Neural cell (in vitro differentiated cells): Measurements from ENCODE around the gene GPR84. TPM values are rescaled to one million over a fixed set of nuclear protein-coding genes. Genes with fewer than 3 reads are reported as not detected.

ENCODE experiments used
- H2AFZ ChIP-seq: fragments of 200-600, 300-800 bp; sonication (generic), shearing (Covaris generic); 2 replicates; pipeline ENCODE4 v1.6.0; 2014; ENCODE audit warnings: low read depth, mild to moderate bottlenecking, antibody characterized with exemption, low read length, moderate library complexity
- H3F3A ChIP-seq: fragments of 200-600 bp; shearing (Covaris generic); 2 replicates; pipeline ENCODE4 v1.6.1; 2016; ENCODE audit warnings: mild to moderate bottlenecking, moderate library complexity, mixed read lengths, antibody characterized with exemption, low read length; ENCODE audit not compliant: insufficient read depth, poor library complexity, severe bottlenecking
- H3K27ac ChIP-seq: fragments of 200-600, 300-800 bp; sonication (generic), shearing (Covaris generic); 2 replicates; pipeline ENCODE4 v1.5.1; 2014; ENCODE audit warnings: mild to moderate bottlenecking, low read length, moderate library complexity
- H3K27me3 ChIP-seq: fragments of 300-800, 200-600 bp; sonication (generic), shearing (Covaris generic); 2 replicates; pipeline ENCODE4 v1.6.0; 2014; ENCODE audit warnings: mild to moderate bottlenecking, low read depth, low read length, moderate library complexity; ENCODE audit not compliant: insufficient read depth
- H3K36me3 ChIP-seq: fragments of 300-800, 200-600 bp; sonication (generic), shearing (Covaris generic); 2 replicates; pipeline ENCODE4 v1.5.1; 2014; ENCODE audit warnings: mild to moderate bottlenecking, antibody characterized with exemption, low read length, moderate library complexity; ENCODE audit not compliant: insufficient read depth
- H3K4me2 ChIP-seq: fragments of 300-800, 200-600 bp; sonication (generic), shearing (Covaris generic); 2 replicates; pipeline ENCODE4 v1.6.0; 2014; ENCODE audit warnings: mild to moderate bottlenecking, low read length
- H3K4me3 ChIP-seq: fragments of 300-800, 200-600 bp; sonication (generic), shearing (Covaris generic); 2 replicates; pipeline ENCODE4 v1.5.1; 2014; ENCODE audit warnings: mild to moderate bottlenecking, low read length, moderate library complexity
- H3K79me2 ChIP-seq: fragments of 200-600 bp; shearing (Covaris generic); replicated peaks from 2 replicates; pipeline ENCODE4 v1.6.0; 2014; ENCODE audit warnings: mild to moderate bottlenecking, low read length, moderate library complexity; ENCODE audit not compliant: insufficient read depth
- H3K9ac ChIP-seq: fragments of 300-800, 200-600 bp; sonication (generic), shearing (Covaris generic); 2 replicates; pipeline ENCODE4 v1.6.1; 2016; ENCODE audit warnings: mild to moderate bottlenecking, low read length, mixed read lengths
- H3K9me2 ChIP-seq: fragments of 200-600 bp; shearing (Covaris generic); 2 replicates; pipeline ENCODE4 v1.6.1; 2016; ENCODE audit warnings: mild to moderate bottlenecking, low read length, mixed read lengths; ENCODE audit not compliant: insufficient read depth
- H3K9me3 ChIP-seq: fragments of 200-600, 300-800 bp; sonication (generic), shearing (Covaris generic); 2 replicates; pipeline ENCODE4 v1.6.1; 2016; ENCODE audit warnings: mild to moderate bottlenecking, mixed run types, low read length, moderate library complexity, mixed read lengths
- H4K20me1 ChIP-seq: fragments of 200-600 bp; shearing (Covaris generic); 2 replicates; pipeline ENCODE4 v1.6.1; 2016; ENCODE audit warnings: mild to moderate bottlenecking, mixed run types; ENCODE audit not compliant: insufficient read depth
- EP300 ChIP-seq: fragments of 450-650 bp; conservative IDR thresholded peaks from 2 replicates; pipeline ENCODE4 v1.6.1; 2014; ENCODE audit warnings: antibody characterized with exemption, mild to moderate bottlenecking, moderate library complexity; ENCODE audit not compliant: poor library complexity, severe bottlenecking
- EZH2 ChIP-seq: fragments of 200-600, 300-800 bp; shearing (Covaris generic), sonication (generic); IDR thresholded peaks from 2 replicates; pipeline ENCODE4 v1.6.1; 2014; ENCODE audit warnings: antibody characterized with exemption, low read length, borderline replicate concordance, mild to moderate bottlenecking; ENCODE audit not compliant: insufficient read depth, poor library complexity, severe bottlenecking
- MXI1 ChIP-seq: fragments of 450-650 bp; conservative IDR thresholded peaks from 2 replicates; pipeline ENCODE4 v1.6.1; 2014; ENCODE audit warnings: antibody characterized with exemption, mild to moderate bottlenecking; ENCODE audit not compliant: poor library complexity, severe bottlenecking
- POLR2AphosphoS5 ChIP-seq: IDR thresholded peaks from 2 replicates; pipeline ENCODE4 v1.6.1; 2012
- RAD21 ChIP-seq: fragments of 450-650 bp; conservative IDR thresholded peaks from 2 replicates; pipeline ENCODE4 v1.6.1; 2014; ENCODE audit warnings: antibody characterized with exemption, mild to moderate bottlenecking, moderate library complexity
- SMC3 ChIP-seq: fragments of 450-650 bp; conservative IDR thresholded peaks from 2 replicates; pipeline ENCODE4 v1.6.1; 2014; ENCODE audit warnings: antibody characterized with exemption, mild to moderate bottlenecking, moderate library complexity; ENCODE audit not compliant: poor library complexity
- TAF1 ChIP-seq: IDR thresholded peaks from 2 replicates; pipeline ENCODE4 v1.6.1; 2012; ENCODE audit warnings: low read depth
- polyA plus RNA-seq: library from polyadenylated mRNA; depleted of rRNA; stranded (reverse); fragments of >200 nt; gene quantifications from 2 replicates; pipeline ENCODE4 v1.2.3, GENCODE V29; 2014
- TF ChIP-seq, protein P1 (sequence below): fragments of 450-650 bp; IDR thresholded peaks from 2 replicates; pipeline ENCODE4 v1.5.1; 2014; ENCODE audit warnings: antibody characterized with exemption, mild to moderate bottlenecking, moderate library complexity; ENCODE audit not compliant: poor library complexity, severe bottlenecking
- TF ChIP-seq, protein P2 (sequence below): IDR thresholded peaks from 2 replicates; pipeline ENCODE4 v1.6.1; 2012; ENCODE audit warnings: borderline replicate concordance

GPR84 gene
- polyA plus RNA-seq, 1 donor from 2014 or later = not detected

DNA sequence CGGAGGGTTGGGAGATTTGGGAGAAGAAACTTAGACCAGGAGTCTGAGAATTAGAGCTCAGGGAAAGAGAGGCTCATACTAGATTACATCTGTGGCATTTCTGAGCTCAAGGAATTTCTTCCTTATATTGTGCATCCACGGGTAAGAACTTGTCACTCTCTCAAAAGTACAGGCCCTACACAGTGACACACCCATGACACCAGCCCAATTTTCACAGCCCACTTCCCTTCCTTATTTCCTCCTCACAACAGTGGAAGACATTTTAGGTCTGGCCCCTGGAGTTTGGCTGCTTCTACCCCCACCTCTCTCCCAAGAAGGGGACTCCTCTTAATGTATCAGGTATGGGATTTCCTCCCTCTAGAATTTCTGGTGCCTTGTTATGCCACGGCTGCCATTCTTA, 29.5 kb upstream of the GPR84 start:
- Histone ChIP-seq H3K9me2 (no peaks in the 10 kb centered on the region), H3K79me2 (no peaks in the 10 kb centered on the region), H3K9ac (no peak overlapping the region), H3F3A (no peaks in the 10 kb centered on the region), H2AFZ (no peak overlapping the region), H3K4me3 (no peak overlapping the region), H4K20me1 (no peaks in the 10 kb centered on the region), H3K27ac (no peak overlapping the region), H3K27me3 (no peaks in the 10 kb centered on the region), H3K9me3 (no peaks in the 10 kb centered on the region), H3K36me3 (no peaks in the 10 kb centered on the region), H3K4me2 (no peak overlapping the region)
- TF ChIP-seq POLR2AphosphoS5 (no peak), EZH2 (no peak), SMC3 (no peak), MXI1 (no peak), EP300 (no peak), RAD21 (no peak), TAF1 (no peak)
- TF ChIP-seq, protein P1, sequence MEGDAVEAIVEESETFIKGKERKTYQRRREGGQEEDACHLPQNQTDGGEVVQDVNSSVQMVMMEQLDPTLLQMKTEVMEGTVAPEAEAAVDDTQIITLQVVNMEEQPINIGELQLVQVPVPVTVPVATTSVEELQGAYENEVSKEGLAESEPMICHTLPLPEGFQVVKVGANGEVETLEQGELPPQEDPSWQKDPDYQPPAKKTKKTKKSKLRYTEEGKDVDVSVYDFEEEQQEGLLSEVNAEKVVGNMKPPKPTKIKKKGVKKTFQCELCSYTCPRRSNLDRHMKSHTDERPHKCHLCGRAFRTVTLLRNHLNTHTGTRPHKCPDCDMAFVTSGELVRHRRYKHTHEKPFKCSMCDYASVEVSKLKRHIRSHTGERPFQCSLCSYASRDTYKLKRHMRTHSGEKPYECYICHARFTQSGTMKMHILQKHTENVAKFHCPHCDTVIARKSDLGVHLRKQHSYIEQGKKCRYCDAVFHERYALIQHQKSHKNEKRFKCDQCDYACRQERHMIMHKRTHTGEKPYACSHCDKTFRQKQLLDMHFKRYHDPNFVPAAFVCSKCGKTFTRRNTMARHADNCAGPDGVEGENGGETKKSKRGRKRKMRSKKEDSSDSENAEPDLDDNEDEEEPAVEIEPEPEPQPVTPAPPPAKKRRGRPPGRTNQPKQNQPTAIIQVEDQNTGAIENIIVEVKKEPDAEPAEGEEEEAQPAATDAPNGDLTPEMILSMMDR = no peak
- TF ChIP-seq, protein P2, sequence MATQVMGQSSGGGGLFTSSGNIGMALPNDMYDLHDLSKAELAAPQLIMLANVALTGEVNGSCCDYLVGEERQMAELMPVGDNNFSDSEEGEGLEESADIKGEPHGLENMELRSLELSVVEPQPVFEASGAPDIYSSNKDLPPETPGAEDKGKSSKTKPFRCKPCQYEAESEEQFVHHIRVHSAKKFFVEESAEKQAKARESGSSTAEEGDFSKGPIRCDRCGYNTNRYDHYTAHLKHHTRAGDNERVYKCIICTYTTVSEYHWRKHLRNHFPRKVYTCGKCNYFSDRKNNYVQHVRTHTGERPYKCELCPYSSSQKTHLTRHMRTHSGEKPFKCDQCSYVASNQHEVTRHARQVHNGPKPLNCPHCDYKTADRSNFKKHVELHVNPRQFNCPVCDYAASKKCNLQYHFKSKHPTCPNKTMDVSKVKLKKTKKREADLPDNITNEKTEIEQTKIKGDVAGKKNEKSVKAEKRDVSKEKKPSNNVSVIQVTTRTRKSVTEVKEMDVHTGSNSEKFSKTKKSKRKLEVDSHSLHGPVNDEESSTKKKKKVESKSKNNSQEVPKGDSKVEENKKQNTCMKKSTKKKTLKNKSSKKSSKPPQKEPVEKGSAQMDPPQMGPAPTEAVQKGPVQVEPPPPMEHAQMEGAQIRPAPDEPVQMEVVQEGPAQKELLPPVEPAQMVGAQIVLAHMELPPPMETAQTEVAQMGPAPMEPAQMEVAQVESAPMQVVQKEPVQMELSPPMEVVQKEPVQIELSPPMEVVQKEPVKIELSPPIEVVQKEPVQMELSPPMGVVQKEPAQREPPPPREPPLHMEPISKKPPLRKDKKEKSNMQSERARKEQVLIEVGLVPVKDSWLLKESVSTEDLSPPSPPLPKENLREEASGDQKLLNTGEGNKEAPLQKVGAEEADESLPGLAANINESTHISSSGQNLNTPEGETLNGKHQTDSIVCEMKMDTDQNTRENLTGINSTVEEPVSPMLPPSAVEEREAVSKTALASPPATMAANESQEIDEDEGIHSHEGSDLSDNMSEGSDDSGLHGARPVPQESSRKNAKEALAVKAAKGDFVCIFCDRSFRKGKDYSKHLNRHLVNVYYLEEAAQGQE = no peak

DNA sequence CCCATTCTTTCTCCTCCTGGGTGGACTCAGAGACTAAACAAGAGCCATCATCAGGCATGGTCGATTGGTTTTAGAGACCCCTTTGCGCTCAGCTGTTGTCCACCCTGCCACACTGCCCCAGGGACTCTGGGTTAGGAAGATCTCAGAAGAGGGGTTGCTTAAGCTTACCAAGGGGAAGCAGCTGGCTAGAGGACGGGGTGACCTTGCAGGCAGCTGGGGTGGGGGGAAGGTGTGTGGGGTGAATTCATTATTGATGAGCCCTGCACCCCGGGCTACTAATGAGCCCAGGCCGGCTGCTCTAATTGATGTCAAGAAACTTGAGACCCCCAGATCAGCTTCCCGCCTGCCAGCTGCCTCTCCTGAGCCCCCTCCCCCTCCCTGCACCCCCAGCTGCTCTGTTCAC, 28.9 kb upstream of the GPR84 start:
- Histone ChIP-seq H3K9me3 (no peaks in the 10 kb centered on the region), H3K36me3 (no peaks in the 10 kb centered on the region), H3F3A (no peaks in the 10 kb centered on the region), H3K27ac (no peak overlapping the region), H3K4me3 (no peak overlapping the region), H3K4me2 (no peak overlapping the region), H3K9ac (no peak overlapping the region), H3K27me3 (no peaks in the 10 kb centered on the region), H4K20me1 (no peaks in the 10 kb centered on the region), H3K9me2 (no peaks in the 10 kb centered on the region), H3K79me2 (no peaks in the 10 kb centered on the region), H2AFZ (no peak overlapping the region)
- TF ChIP-seq EZH2 = no peak
- no peak for TF ChIP-seq SMC3
- TF ChIP-seq EP300 = no peak
- TF ChIP-seq, protein P2 = no peak
- TF ChIP-seq, protein P1 = no peak
- no peak for TF ChIP-seq POLR2AphosphoS5
- no peak for TF ChIP-seq RAD21
- no peak for TF ChIP-seq TAF1
- no peak for TF ChIP-seq MXI1
